Nephron progenitor cell (in vitro differentiated cells): ENCODE data around the gene NFIA.

ENCODE experiments used
- DNase-seq: peaks from one replicate; pipeline ENCODE4 v3.0.0; 2021
- H3K27ac Mint-ChIP-seq: 2 replicates; pipeline ENCODE4 v1.8.0; 2021; ENCODE audit warnings: mild to moderate bottlenecking, moderate library complexity, mixed read lengths
- H3K27me3 Mint-ChIP-seq: 2 replicates; pipeline ENCODE4 v1.8.0; 2021; ENCODE audit warnings: mild to moderate bottlenecking, low read depth, mixed read lengths; ENCODE audit not compliant: poor library complexity
- H3K36me3 Mint-ChIP-seq: 2 replicates; pipeline ENCODE4 v1.8.0; 2021; ENCODE audit warnings: low read depth, mixed read lengths
- H3K4me1 Mint-ChIP-seq: 2 replicates; pipeline ENCODE4 v1.8.0; 2021; ENCODE audit warnings: mixed read lengths
- H3K4me3 Mint-ChIP-seq: 2 replicates; pipeline ENCODE4 v1.8.0; 2021; ENCODE audit warnings: mild to moderate bottlenecking, moderate library complexity, mixed read lengths
- H3K9me3 Mint-ChIP-seq: 2 replicates; pipeline ENCODE4 v1.8.0; 2021; ENCODE audit warnings: mild to moderate bottlenecking, moderate library complexity, mixed read lengths
- TF ChIP-seq, protein P1 (sequence below): fragments of 200-600 bp; sonication (generic); IDR thresholded peaks from 2 replicates; pipeline ENCODE4 v1.5.0; 2021; ENCODE audit warnings: antibody characterized with exemption

NFIA gene

DNA sequence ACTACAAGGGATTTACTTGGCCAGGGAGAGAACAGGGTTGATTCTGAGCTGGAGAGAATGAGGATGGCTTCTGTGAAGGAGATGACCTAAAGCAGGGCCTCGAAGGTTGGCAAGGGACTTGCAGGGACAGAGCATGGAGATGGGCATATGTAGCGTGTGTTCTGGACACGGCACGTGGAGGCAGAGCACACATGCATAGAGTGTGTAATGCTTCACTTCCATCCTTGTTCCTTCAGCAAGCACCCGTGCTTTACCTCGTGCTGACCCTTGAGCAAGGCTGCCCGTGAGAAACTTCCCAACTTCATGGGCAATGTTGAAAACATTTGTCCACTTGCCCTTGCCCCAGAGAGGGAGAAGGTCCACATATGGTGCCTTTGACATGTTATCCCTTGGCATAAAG lies 33.1 kb downstream of the NFIA start:
- no peaks in the 10 kb centered on the region for H3K9me3 Mint-ChIP-seq
- no peak overlapping the region for H3K4me3 Mint-ChIP-seq
- DNase-seq, result no peak
- peaks cover 4% of the 10 kb centered on the region for H3K27me3 Mint-ChIP-seq
- TF ChIP-seq, protein P1, sequence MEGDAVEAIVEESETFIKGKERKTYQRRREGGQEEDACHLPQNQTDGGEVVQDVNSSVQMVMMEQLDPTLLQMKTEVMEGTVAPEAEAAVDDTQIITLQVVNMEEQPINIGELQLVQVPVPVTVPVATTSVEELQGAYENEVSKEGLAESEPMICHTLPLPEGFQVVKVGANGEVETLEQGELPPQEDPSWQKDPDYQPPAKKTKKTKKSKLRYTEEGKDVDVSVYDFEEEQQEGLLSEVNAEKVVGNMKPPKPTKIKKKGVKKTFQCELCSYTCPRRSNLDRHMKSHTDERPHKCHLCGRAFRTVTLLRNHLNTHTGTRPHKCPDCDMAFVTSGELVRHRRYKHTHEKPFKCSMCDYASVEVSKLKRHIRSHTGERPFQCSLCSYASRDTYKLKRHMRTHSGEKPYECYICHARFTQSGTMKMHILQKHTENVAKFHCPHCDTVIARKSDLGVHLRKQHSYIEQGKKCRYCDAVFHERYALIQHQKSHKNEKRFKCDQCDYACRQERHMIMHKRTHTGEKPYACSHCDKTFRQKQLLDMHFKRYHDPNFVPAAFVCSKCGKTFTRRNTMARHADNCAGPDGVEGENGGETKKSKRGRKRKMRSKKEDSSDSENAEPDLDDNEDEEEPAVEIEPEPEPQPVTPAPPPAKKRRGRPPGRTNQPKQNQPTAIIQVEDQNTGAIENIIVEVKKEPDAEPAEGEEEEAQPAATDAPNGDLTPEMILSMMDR, result no peak
- no peak overlapping the region for H3K27ac Mint-ChIP-seq
- H3K4me1 Mint-ChIP-seq, result peaks cover 7% of the 10 kb centered on the region
- H3K36me3 Mint-ChIP-seq, result no peaks in the 10 kb centered on the region

DNA sequence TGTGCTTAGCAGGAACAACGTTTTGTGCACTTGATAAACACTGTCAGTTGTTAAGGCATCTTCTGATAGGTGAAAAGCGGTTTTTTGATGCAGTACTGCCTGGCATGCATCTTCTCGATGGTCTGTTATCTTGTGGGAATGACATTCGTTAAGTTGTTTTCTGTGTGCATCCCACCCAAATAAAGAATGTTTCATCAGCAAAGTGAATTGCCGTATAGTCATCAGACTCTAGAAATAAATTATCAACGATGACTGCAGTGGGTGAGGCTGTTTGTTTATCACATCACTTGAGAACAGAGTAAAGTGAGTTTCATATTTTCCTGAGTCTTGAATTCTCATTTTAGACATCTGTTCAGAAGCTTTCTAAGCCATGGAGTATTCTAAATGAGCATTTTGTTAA lies 34.1 kb downstream of the NFIA start:
- H3K27ac Mint-ChIP-seq, result no peak overlapping the region
- DNase-seq, result no peak
- no peaks in the 10 kb centered on the region for H3K36me3 Mint-ChIP-seq
- peaks cover 11% of the 10 kb centered on the region for H3K4me1 Mint-ChIP-seq
- no peak overlapping the region for H3K4me3 Mint-ChIP-seq
- H3K27me3 Mint-ChIP-seq, result peaks cover 4% of the 10 kb centered on the region
- TF ChIP-seq, protein P1, result no peak
- H3K9me3 Mint-ChIP-seq, result no peaks in the 10 kb centered on the region

DNA sequence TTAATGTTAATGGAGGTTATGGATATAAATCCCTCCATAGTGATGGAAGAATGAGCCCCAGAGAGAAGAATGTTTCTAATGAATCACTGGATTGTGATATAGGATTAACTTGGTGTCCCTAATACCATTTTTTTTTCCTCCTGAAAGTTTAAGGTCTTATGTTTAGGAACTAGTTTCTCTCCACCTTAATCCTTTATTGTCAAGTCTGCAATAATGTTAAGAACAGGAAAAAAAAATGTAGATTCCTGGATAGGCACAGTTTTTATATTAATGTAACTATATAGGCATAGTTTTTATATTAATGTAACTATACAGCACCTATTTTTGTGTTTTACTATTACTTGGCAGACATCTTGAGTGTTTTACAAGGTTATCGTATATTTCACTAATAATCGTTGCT lies 34.9 kb downstream of the NFIA start:
- H3K27me3 Mint-ChIP-seq, result peaks cover 8% of the 10 kb centered on the region
- no peak overlapping the region for H3K27ac Mint-ChIP-seq
- TF ChIP-seq, protein P1, result no peak
- no peak overlapping the region for H3K4me3 Mint-ChIP-seq
- no peaks in the 10 kb centered on the region for H3K9me3 Mint-ChIP-seq
- H3K36me3 Mint-ChIP-seq, result no peaks in the 10 kb centered on the region
- peaks cover 11% of the 10 kb centered on the region for H3K4me1 Mint-ChIP-seq
- no peak for DNase-seq

DNA sequence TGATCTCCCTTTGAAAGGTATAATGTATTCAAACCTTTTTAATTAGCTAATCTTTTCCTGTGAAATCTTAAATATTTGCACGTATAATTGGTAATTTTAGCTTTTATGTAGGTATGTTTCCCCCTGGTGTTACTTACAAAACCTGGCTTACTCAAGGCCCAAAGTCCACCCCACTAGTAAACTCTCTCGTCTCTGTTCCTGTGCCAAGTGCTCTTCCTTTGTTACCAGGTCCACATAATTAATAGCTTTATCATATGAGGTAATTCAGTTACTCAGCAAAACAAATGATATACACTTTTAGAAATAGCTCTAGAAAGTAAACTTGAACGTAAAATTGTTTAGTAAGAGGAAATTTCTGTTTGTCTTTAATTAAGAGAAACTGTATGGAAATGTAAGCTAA lies 36.7 kb downstream of the NFIA start:
- Mint-ChIP-seq H3K4me3 (no peak overlapping the region), H3K4me1 (peaks cover 11% of the 10 kb centered on the region), H3K27ac (no peak overlapping the region), H3K36me3 (no peaks in the 10 kb centered on the region), H3K9me3 (no peaks in the 10 kb centered on the region), H3K27me3 (peaks cover 20% of the 10 kb centered on the region)
- TF ChIP-seq, protein P1, result no peak
- DNase-seq, result no peak

DNA sequence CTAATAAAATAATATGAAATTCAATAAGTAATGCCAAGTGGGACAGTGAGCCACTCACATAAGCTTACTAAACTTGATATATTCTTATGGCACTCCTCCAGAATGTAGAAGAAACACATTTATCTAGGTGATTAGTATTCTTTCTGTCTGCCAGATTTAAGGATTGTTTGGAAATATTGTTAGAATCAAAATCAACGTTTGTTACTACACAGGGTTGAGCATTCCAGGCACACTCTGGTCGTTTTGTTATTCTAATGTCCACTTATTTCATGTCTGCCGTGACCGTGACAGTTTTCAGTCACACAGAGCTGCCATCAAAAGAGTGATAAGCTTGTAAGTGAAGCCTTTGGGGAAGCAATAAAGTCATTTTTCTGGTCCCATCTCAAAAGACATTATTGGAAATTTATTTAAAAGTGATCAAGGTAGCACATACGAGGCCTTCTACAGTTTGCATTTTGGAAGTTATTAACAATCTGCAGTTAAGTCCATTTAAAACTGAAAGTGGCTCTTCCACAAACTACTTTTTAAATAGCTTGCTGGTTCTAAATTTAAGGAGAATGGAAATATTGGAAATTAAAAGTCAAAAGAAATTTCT lies 38.0 kb downstream of the NFIA start:
- Mint-ChIP-seq H3K4me1 (peaks cover 11% of the 10 kb centered on the region), H3K36me3 (no peaks in the 10 kb centered on the region), H3K27me3 (peaks cover 20% of the 10 kb centered on the region), H3K9me3 (no peaks in the 10 kb centered on the region), H3K4me3 (no peak overlapping the region), H3K27ac (no peak overlapping the region)
- TF ChIP-seq, protein P1, result no peak
- DNase-seq, result no peak

DNA sequence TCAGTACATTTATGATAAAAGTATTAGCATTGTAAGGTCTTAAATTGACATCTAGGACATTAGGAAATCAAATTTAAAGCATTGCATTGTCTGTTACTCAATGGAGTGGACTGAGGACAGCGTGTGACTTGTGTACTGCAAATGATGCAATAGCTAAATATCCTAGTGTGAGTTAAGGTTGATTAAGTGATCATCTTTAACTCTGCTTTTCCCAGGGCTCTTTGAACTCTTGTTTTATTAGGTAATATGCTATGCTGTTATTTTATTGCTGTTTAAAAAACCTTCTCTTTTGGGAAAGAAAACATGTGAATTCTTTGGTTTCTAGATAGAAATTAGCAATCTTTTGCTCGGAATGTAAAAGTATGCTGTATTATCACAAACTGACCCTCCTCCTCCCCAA lies 38.6 kb downstream of the NFIA start:
- Mint-ChIP-seq H3K27me3 (peaks cover 20% of the 10 kb centered on the region), H3K4me1 (peaks cover 7% of the 10 kb centered on the region), H3K27ac (no peak overlapping the region), H3K9me3 (no peaks in the 10 kb centered on the region), H3K4me3 (no peak overlapping the region), H3K36me3 (no peaks in the 10 kb centered on the region)
- DNase-seq, result no peak
- TF ChIP-seq, protein P1, result no peak
